Fibroblast of lung (primary cell): ENCODE measurements around the gene LRRC8D. TPM values are rescaled to one million over a fixed set of nuclear protein-coding genes. Genes with fewer than 3 reads are reported as not detected.

Experiments used
- DNase-seq, 2 donors: peaks; one replicate each; pipeline versions ENCODE4 v3.0.0 to v3.0.0-alpha.2; 2010; ENCODE audit warnings: low read depth in 2 of 2
- H2AFZ ChIP-seq: 2 replicates; pipeline ENCODE4 v1.5.1; 2012; ENCODE audit warnings: low read length, control low read depth, inconsistent platforms
- H3K27ac ChIP-seq: 2 replicates; pipeline ENCODE4 v1.5.1; 2011; ENCODE audit warnings: low read length, control low read depth; ENCODE audit not compliant: insufficient read depth
- H3K27me3 ChIP-seq: 2 replicates; pipeline ENCODE4 v1.5.1; 2011; ENCODE audit warnings: mild to moderate bottlenecking, low read length; ENCODE audit not compliant: control insufficient read depth, insufficient read depth
- H3K36me3 ChIP-seq: 2 replicates; pipeline ENCODE4 v1.5.1; 2011; ENCODE audit warnings: low read length; ENCODE audit not compliant: control insufficient read depth, insufficient read depth
- H3K4me1 ChIP-seq: 2 replicates; pipeline ENCODE4 v1.5.1; 2011; ENCODE audit warnings: low read length; ENCODE audit not compliant: control insufficient read depth, insufficient read depth; ENCODE audit errors: extremely low read depth
- H3K4me2 ChIP-seq: 2 replicates; pipeline ENCODE4 v1.5.1; 2011; ENCODE audit warnings: low read length, control low read depth; ENCODE audit not compliant: insufficient read depth; ENCODE audit errors: extremely low read depth
- H3K4me3 ChIP-seq, 4 experiments: fragments of 200-600 bp in 1 of 4; sonication (generic) in 1 of 4; replicated peaks in 1 of 4; 2 replicates each; pipeline ENCODE4 v1.5.1; 2011 to 2016; ENCODE audit warnings: low read length in 4 of 4, low read depth in 3 of 4, mild to moderate bottlenecking in 3 of 4, control low read depth in 2 of 4, inconsistent platforms in 1 of 4, mixed read lengths in 1 of 4; ENCODE audit not compliant: insufficient read depth in 1 of 4; ENCODE audit errors: control extremely low read depth in 1 of 4
- H3K79me2 ChIP-seq: 2 replicates; pipeline ENCODE4 v1.5.1; 2012; ENCODE audit warnings: mild to moderate bottlenecking, low read length, inconsistent platforms; ENCODE audit not compliant: control insufficient read depth, insufficient read depth
- H3K9ac ChIP-seq: 2 replicates; pipeline ENCODE4 v1.5.1; 2011; ENCODE audit warnings: mild to moderate bottlenecking, low read length, control low read depth; ENCODE audit not compliant: insufficient read depth
- H3K9me3 ChIP-seq: 2 replicates; pipeline ENCODE4 v1.5.1; 2012; ENCODE audit warnings: low read depth, low read length; ENCODE audit not compliant: control insufficient read depth, insufficient read depth
- H4K20me1 ChIP-seq: 2 replicates; pipeline ENCODE4 v1.5.1; 2011; ENCODE audit warnings: low read length; ENCODE audit not compliant: control insufficient read depth, insufficient read depth; ENCODE audit errors: extremely low read depth
- EZH2 ChIP-seq: IDR thresholded peaks from 2 replicates; pipeline ENCODE4 v1.5.1; 2012; ENCODE audit warnings: low read length, control low read depth, mild to moderate bottlenecking; ENCODE audit errors: missing control alignments
- polyA plus RNA-seq, 2 donors: library from polyadenylated mRNA; depleted of rRNA in 1 of 2; stranded (reverse) in 1 of 2; unstranded in 1 of 2; fragments of >200 nt; gene quantifications; 2 replicates each; pipeline ENCODE4 v1.2.1, GENCODE V29; 2011 to 2012; ENCODE audit warnings: missing spikeins in 1 of 2
- total RNA-seq: library from RNA; depleted of rRNA; stranded (reverse); fragments of >200 nt; gene quantifications from 2 replicates; pipeline ENCODE4 v1.2.1, GENCODE V29; 2014
- TF ChIP-seq, protein P1 (sequence below), 2 donors: IDR thresholded peaks in 1 of 2; conservative IDR thresholded peaks in 1 of 2; 1 replicate in 1 of 2; 2 replicates in 1 of 2; pipeline ENCODE4 v1.5.1; 2011 to 2012; ENCODE audit warnings: low read length in 2 of 2, control low read depth in 1 of 2, inconsistent platforms in 1 of 2, low read depth in 1 of 2, mild to moderate bottlenecking in 1 of 2

LRRC8D gene
- total and polyA plus RNA-seq, 2 donors (not counting 1 experiment from before 2014, with no cell fraction given) = 41.0 to 58.1 TPM

DNA sequence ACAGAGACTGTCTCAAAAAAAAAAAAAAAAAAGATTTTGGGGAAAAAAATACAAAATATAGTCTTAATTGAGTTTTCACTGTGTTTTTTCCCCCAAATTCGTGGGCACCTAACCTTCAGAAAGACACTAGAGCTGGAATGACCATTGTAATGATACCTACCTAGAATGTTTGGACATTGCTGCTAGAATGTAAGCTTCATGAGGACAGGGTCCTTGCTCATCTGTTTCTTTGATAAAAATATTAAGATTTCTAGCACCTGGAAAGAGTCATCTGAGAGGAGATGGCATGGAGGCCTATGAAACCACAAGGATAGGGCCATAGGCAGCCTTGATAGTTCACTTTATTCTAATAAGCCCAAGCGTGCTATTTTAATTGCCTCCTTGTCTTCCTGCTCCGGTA lies 6.5 kb downstream of the LRRC8D start:
- no peak overlapping the region for H3K4me3 ChIP-seq
- no peak overlapping the region for H3K27ac ChIP-seq
- TF ChIP-seq, protein P1, sequence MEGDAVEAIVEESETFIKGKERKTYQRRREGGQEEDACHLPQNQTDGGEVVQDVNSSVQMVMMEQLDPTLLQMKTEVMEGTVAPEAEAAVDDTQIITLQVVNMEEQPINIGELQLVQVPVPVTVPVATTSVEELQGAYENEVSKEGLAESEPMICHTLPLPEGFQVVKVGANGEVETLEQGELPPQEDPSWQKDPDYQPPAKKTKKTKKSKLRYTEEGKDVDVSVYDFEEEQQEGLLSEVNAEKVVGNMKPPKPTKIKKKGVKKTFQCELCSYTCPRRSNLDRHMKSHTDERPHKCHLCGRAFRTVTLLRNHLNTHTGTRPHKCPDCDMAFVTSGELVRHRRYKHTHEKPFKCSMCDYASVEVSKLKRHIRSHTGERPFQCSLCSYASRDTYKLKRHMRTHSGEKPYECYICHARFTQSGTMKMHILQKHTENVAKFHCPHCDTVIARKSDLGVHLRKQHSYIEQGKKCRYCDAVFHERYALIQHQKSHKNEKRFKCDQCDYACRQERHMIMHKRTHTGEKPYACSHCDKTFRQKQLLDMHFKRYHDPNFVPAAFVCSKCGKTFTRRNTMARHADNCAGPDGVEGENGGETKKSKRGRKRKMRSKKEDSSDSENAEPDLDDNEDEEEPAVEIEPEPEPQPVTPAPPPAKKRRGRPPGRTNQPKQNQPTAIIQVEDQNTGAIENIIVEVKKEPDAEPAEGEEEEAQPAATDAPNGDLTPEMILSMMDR (conservative IDR thresholded peaks at IDR 0.05 in 1 of 2, IDR thresholded peaks at IDR 0.05 in 1 of 2; ENCODE audit: low read depth in 1 of 2, low read length in 2 of 2) = no peak
- TF ChIP-seq EZH2 = no peak
- H3K4me2 ChIP-seq = no peak overlapping the region
- no peak overlapping the region for H2AFZ ChIP-seq
- no peaks in the 10 kb centered on the region for H3K9me3 ChIP-seq
- H3K36me3 ChIP-seq = no peaks in the 10 kb centered on the region
- H4K20me1 ChIP-seq = no peaks in the 10 kb centered on the region
- DNase-seq = no peak
- H3K9ac ChIP-seq = no peak overlapping the region
- H3K27me3 ChIP-seq = no peaks in the 10 kb centered on the region
- H3K79me2 ChIP-seq = no peaks in the 10 kb centered on the region
- H3K4me1 ChIP-seq = no peaks in the 10 kb centered on the region

DNA sequence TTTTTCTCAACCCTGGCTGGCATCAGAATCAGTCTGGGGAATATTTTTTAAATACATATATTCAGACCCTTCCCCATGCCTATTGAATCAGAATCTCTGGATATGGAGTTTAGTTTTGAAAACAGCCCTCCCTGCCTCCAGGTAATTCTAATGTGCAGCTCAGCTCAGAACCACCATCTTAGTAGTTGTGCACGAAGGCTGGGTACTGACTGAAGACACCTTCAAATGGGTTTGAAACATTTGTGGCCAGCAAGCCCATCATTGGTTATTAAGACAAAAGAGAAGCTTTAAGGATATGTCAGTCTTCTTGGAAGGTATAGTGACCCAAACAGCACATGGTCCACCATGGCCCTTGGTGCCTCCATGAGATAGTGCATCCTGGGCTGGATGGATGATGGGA lies 7.1 kb downstream of the LRRC8D start:
- no peak overlapping the region for H3K4me2 ChIP-seq
- H3K27me3 ChIP-seq = no peaks in the 10 kb centered on the region
- H3K27ac ChIP-seq = no peak overlapping the region
- H3K36me3 ChIP-seq = no peaks in the 10 kb centered on the region
- no peak for TF ChIP-seq EZH2
- TF ChIP-seq, protein P1 (conservative IDR thresholded peaks at IDR 0.05 in 1 of 2, IDR thresholded peaks at IDR 0.05 in 1 of 2; ENCODE audit: low read depth in 1 of 2, low read length in 2 of 2) = no peak
- no peaks in the 10 kb centered on the region for H3K4me1 ChIP-seq
- no peaks in the 10 kb centered on the region for H4K20me1 ChIP-seq
- no peak overlapping the region for H3K4me3 ChIP-seq
- no peak overlapping the region for H2AFZ ChIP-seq
- H3K9ac ChIP-seq = no peak overlapping the region
- H3K79me2 ChIP-seq = no peaks in the 10 kb centered on the region
- DNase-seq = no peak
- no peaks in the 10 kb centered on the region for H3K9me3 ChIP-seq

DNA sequence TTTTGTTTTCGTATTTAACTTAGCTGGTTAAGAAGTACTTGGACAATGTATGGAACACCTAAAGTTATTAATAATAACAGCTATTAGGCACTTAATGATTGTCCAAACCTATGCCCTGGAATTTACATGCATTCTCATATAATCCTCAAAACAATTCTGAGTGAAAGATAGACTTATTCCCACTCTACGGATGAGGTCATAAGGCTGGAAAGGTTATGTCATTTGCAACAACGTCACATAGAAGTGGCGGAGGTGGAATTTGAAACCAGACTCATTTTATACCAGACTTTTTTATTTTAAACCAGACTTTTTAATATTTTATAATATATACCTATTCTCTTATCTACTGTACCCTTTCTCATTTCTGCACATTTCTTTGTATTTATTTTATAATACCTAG lies 8.4 kb downstream of the LRRC8D start:
- H3K4me2 ChIP-seq = no peak overlapping the region
- H4K20me1 ChIP-seq = no peaks in the 10 kb centered on the region
- H2AFZ ChIP-seq = no peak overlapping the region
- no peak overlapping the region for H3K9ac ChIP-seq
- no peaks in the 10 kb centered on the region for H3K36me3 ChIP-seq
- TF ChIP-seq EZH2 = no peak
- TF ChIP-seq, protein P1 (conservative IDR thresholded peaks at IDR 0.05 in 1 of 2, IDR thresholded peaks at IDR 0.05 in 1 of 2; ENCODE audit: low read depth in 1 of 2, low read length in 2 of 2) = no peak
- no peaks in the 10 kb centered on the region for H3K27me3 ChIP-seq
- H3K4me3 ChIP-seq = no peak overlapping the region
- no peak for DNase-seq
- H3K27ac ChIP-seq = no peak overlapping the region
- no peaks in the 10 kb centered on the region for H3K4me1 ChIP-seq
- no peaks in the 10 kb centered on the region for H3K79me2 ChIP-seq
- no peaks in the 10 kb centered on the region for H3K9me3 ChIP-seq
